Measurements from ENCODE around the gene HS3ST5. TPM values are rescaled to one million over a fixed set of nuclear protein-coding genes. Genes with fewer than 3 reads are reported as not detected.

The HS3ST5 gene
- total and polyA plus RNA-seq, 8 donors = 0.05 to 2.2 TPM; not detected in 6

GRCh38 chr6:114382406-114382805 lies 39.6 kb upstream of the HS3ST5 start:
- TF ChIP-seq EP300 (IDR thresholded peaks at IDR 0.05) = no peak
- TF ChIP-seq POLR2A (IDR thresholded peaks at IDR 0.05) = no peak
- TF ChIP-seq CTCF (IDR thresholded peaks at IDR 0.05) = no peak
- TF ChIP-seq POLR2AphosphoS5 (IDR thresholded peaks at IDR 0.05) = no peak
- Histone ChIP-seq H3K27me3 (no peaks in the 10 kb centered on the region), H3K27ac (no peak overlapping the region), H3K4me3 (no peak overlapping the region), H3K9me3 (no peaks in the 10 kb centered on the region), H3K36me3 (no peaks in the 10 kb centered on the region), H3K4me1 (no peaks in the 10 kb centered on the region)
- 85 to 95% (median 93%) methylated on average over 1 of the region's 1 CpG for WGBS, 5 donors
- DNase-seq = no peak
- intact Hi-C loops (cut with DNase I; ENCODE audit: low total_unique reads) = no loop called here

GRCh38 chr6:114377881-114378280 lies 35.1 kb upstream of the HS3ST5 start:
- H3K9me3 ChIP-seq = no peaks in the 10 kb centered on the region
- WGBS, 5 donors = 81 to 95% (median 87%) methylated on average over 3 of the region's 3 CpGs
- H3K4me3 ChIP-seq = no peak overlapping the region
- no peak overlapping the region for H3K27ac ChIP-seq
- TF ChIP-seq POLR2A (IDR thresholded peaks at IDR 0.05) (no peak), EP300 (IDR thresholded peaks at IDR 0.05) (no peak), CTCF (IDR thresholded peaks at IDR 0.05) (no peak)
- no peak for DNase-seq
- no peaks in the 10 kb centered on the region for H3K27me3 ChIP-seq
- H3K36me3 ChIP-seq = no peaks in the 10 kb centered on the region
- intact Hi-C loops (cut with DNase I; ENCODE audit: low total_unique reads) = no loop called here
- H3K4me1 ChIP-seq = no peaks in the 10 kb centered on the region

GRCh38 chr6:114376611-114377175 lies 33.9 kb upstream of the HS3ST5 start:
- Histone ChIP-seq H3K27ac (no peak overlapping the region), H3K4me1 (no peaks in the 10 kb centered on the region), H3K36me3 (no peaks in the 10 kb centered on the region), H3K27me3 (no peaks in the 10 kb centered on the region), H3K9me3 (no peaks in the 10 kb centered on the region), H3K4me3 (no peak overlapping the region)
- WGBS, 5 donors = 42 to 56% (median 48%) methylated on average over 2 of the region's 2 CpGs
- TF ChIP-seq POLR2AphosphoS5 (IDR thresholded peaks at IDR 0.05) = no peak
- TF ChIP-seq EP300 (IDR thresholded peaks at IDR 0.05) = no peak
- no peak for TF ChIP-seq CTCF (IDR thresholded peaks at IDR 0.05)
- TF ChIP-seq POLR2A (IDR thresholded peaks at IDR 0.05) = no peak
- no peak for DNase-seq
- intact Hi-C loops (cut with DNase I; ENCODE audit: low total_unique reads) = no loop called here

- no peaks in the 10 kb centered on the region for H3K4me1 ChIP-seq
- no peaks in the 10 kb centered on the region for H3K36me3 ChIP-seq
- TF ChIP-seq EP300 (IDR thresholded peaks at IDR 0.05) = no peak
- TF ChIP-seq CTCF (IDR thresholded peaks at IDR 0.05) = no peak
- no peak for TF ChIP-seq POLR2A (IDR thresholded peaks at IDR 0.05)
- no peak for TF ChIP-seq POLR2AphosphoS5 (IDR thresholded peaks at IDR 0.05)
- H3K27ac ChIP-seq = no peak overlapping the region
- H3K4me3 ChIP-seq = no peak overlapping the region
- intact Hi-C loops (cut with DNase I; ENCODE audit: low total_unique reads) = no loop called here
- DNase-seq = no peak
- H3K27me3 ChIP-seq = no peaks in the 10 kb centered on the region
- 37 to 61% (median 52%) methylated on average over 1 of the region's 1 CpG for WGBS, 5 donors
- no peaks in the 10 kb centered on the region for H3K9me3 ChIP-seq
These were observed 32.8 kb upstream of the HS3ST5 start for GRCh38 chr6:114375541-114376192.

All from stomach (tissue), 9 donors.